SK-N-SH (cell line): ENCODE measurements around the gene SMIM20. TPM values are rescaled to one million over a fixed set of nuclear protein-coding genes. Genes with fewer than 3 reads are reported as not detected.

Experiments
- CTCF ChIA-PET: fragments of 300-600, 350-600 bp; formaldehyde crosslinking; extraction: SDS; loops from one replicate; lab custom pipeline; 2021; lab: Yijun Ruan, JAX
- POLR2A ChIA-PET: fragments of 350-600 bp; sonication (Branson Sonifier 250); formaldehyde crosslinking; extraction: SDS; loops from one replicate; lab custom pipeline; 2020; ENCODE audit warnings: antibody characterized with exemption, inconsistent platforms; lab: Yijun Ruan, JAX
- DNase-seq: peaks from one replicate; pipeline ENCODE4 v3.0.0; 2012
- H2AFZ ChIP-seq: fragments of 200-600 bp; sonication (generic); 2 replicates; pipeline ENCODE4 v1.8.1; 2016; ENCODE audit warnings: antibody characterized with exemption, mild to moderate bottlenecking, low read depth
- H3F3A ChIP-seq: fragments of 200-600 bp; sonication (generic); replicated peaks from 2 replicates; pipeline ENCODE3; 2016; ENCODE audit warnings: antibody characterized with exemption, mild to moderate bottlenecking; ENCODE audit not compliant: insufficient read depth
- H3K27ac ChIP-seq, 2 experiments: fragments of 200-500 bp in 1 of 2; fragments of 200-600 bp in 1 of 2; sonication (Bioruptor generic) in 1 of 2; sonication (generic), shearing (Covaris generic) in 1 of 2; 2 replicates each; pipeline versions ENCODE4 v1.5.1 to v1.6.1; 2014 to 2016; ENCODE audit warnings: low read depth in 2 of 2, inconsistent platforms in 1 of 2, low read length in 1 of 2, mild to moderate bottlenecking in 1 of 2, mixed read lengths in 1 of 2
- H3K27me3 ChIP-seq: fragments of 200-600 bp; sonication (generic), shearing (Covaris generic); 2 replicates; pipeline ENCODE4 v1.6.1; 2016; ENCODE audit warnings: mixed run types; ENCODE audit not compliant: insufficient read depth
- H3K36me3 ChIP-seq, 2 experiments: fragments of 200-500 bp in 1 of 2; fragments of 200-600 bp in 1 of 2; sonication (Bioruptor generic) in 1 of 2; sonication (generic) in 1 of 2; replicated peaks in 1 of 2; 2 replicates each; pipeline versions ENCODE3 to v1.5.1; 2014 to 2016; ENCODE audit warnings: low read length in 1 of 2, mild to moderate bottlenecking in 1 of 2; ENCODE audit not compliant: insufficient read depth in 2 of 2, control insufficient read depth in 1 of 2
- H3K4me1 ChIP-seq, 2 experiments: fragments of 200-500 bp in 1 of 2; fragments of 200-600 bp in 1 of 2; sonication (Bioruptor generic) in 1 of 2; sonication (generic), shearing (Covaris generic) in 1 of 2; 2 replicates each; pipeline versions ENCODE4 v1.5.1 to v1.6.1; 2014 to 2016; ENCODE audit warnings: low read depth in 1 of 2, low read length in 1 of 2, mixed run types in 1 of 2; ENCODE audit not compliant: insufficient read depth in 2 of 2, control insufficient read depth in 1 of 2
- H3K4me2 ChIP-seq: fragments of 200-600 bp; sonication (generic), shearing (Covaris generic); 2 replicates; pipeline ENCODE4 v1.6.1; 2017; ENCODE audit warnings: mixed run types
- H3K4me3 ChIP-seq, 2 experiments: fragments of 200-500 bp in 1 of 2; fragments of 200-600 bp in 1 of 2; sonication (Bioruptor generic) in 1 of 2; sonication (generic), shearing (Covaris generic) in 1 of 2; 2 replicates each; pipeline versions ENCODE4 v1.5.1 to v1.8.1; 2014 to 2016; ENCODE audit warnings: low read depth in 2 of 2, inconsistent platforms in 1 of 2, low read length in 1 of 2, mild to moderate bottlenecking in 1 of 2, mixed read lengths in 1 of 2, moderate library complexity in 1 of 2
- H3K79me2 ChIP-seq: fragments of 200-600 bp; sonication (generic); 2 replicates; pipeline ENCODE4 v1.8.1; 2017; ENCODE audit warnings: mild to moderate bottlenecking; ENCODE audit not compliant: insufficient read depth
- H3K9ac ChIP-seq: fragments of 200-600 bp; sonication (generic); 2 replicates; pipeline ENCODE4 v1.6.1; 2017; ENCODE audit warnings: mixed run types
- H3K9me2 ChIP-seq: fragments of 200-600 bp; sonication (generic); 2 replicates; pipeline ENCODE4 v1.6.1; 2017; ENCODE audit warnings: mixed run types
- H3K9me3 ChIP-seq: fragments of 200-600 bp; sonication (generic); 2 replicates; pipeline ENCODE4 v1.6.1; 2017; ENCODE audit warnings: mixed run types, mild to moderate bottlenecking, moderate library complexity
- H4K20me1 ChIP-seq: fragments of 200-600 bp; sonication (generic); 2 replicates; pipeline ENCODE4 v1.6.1; 2017; ENCODE audit warnings: mild to moderate bottlenecking, mixed run types; ENCODE audit not compliant: insufficient read depth
- CHD2 ChIP-seq: fragments of 150-350 bp; IDR thresholded peaks from 2 replicates; pipeline ENCODE4 v1.6.1; 2018; ENCODE audit warnings: low read length; ENCODE audit not compliant: partially characterized antibody
- ELF1 ChIP-seq: IDR thresholded peaks from 2 replicates; pipeline ENCODE4 v1.4.0; 2012
- EP300 ChIP-seq, 2 experiments: IDR thresholded peaks; 2 replicates each; pipeline versions ENCODE4 v1.4.0 to v1.6.1; 2012; ENCODE audit warnings: borderline replicate concordance in 1 of 2, low read depth in 1 of 2, low read length in 1 of 2
- EZH2phosphoT487 ChIP-seq: fragments of 200-600 bp; sonication (generic); IDR thresholded peaks from 2 replicates; pipeline ENCODE4 v1.6.1; 2017; ENCODE audit warnings: low read depth, mixed run types, mild to moderate bottlenecking, antibody characterized with exemption, moderate library complexity, borderline replicate concordance
- FOSL2 ChIP-seq: IDR thresholded peaks from 2 replicates; pipeline ENCODE4 v1.4.0; 2012; ENCODE audit warnings: low read depth, mild to moderate bottlenecking, moderate library complexity, borderline replicate concordance
- FOXJ3 ChIP-seq: sonication (generic); formaldehyde crosslinking; IDR thresholded peaks from 2 replicates; pipeline ENCODE4 v1.5.1; 2020; ENCODE audit warnings: mild to moderate bottlenecking, missing genetic modification reagents
- GABPA ChIP-seq: IDR thresholded peaks from 2 replicates; pipeline ENCODE4 v1.4.0; 2012; ENCODE audit warnings: low read depth, mild to moderate bottlenecking
- GATA2 ChIP-seq: sonication (generic); formaldehyde crosslinking; IDR thresholded peaks from 2 replicates; pipeline ENCODE4 v1.5.0; 2020; ENCODE audit warnings: mild to moderate bottlenecking, missing genetic modification reagents
- MAX ChIP-seq: IDR thresholded peaks from 2 replicates; pipeline ENCODE4 v1.4.0; 2012; ENCODE audit warnings: low read depth
- MEF2A ChIP-seq: IDR thresholded peaks from 2 replicates; pipeline ENCODE4 v1.4.0; 2012; ENCODE audit warnings: low read depth, borderline replicate concordance
- MXI1 ChIP-seq: IDR thresholded peaks from 2 replicates; pipeline ENCODE4 v1.6.1; 2012; ENCODE audit warnings: mild to moderate bottlenecking, low read depth, low read length, improper control_type of control experiment
- RFX5 ChIP-seq: IDR thresholded peaks from 2 replicates; pipeline ENCODE4 v1.6.1; 2012; ENCODE audit warnings: mild to moderate bottlenecking, improper control_type of control experiment, low read length
- TCF12 ChIP-seq: IDR thresholded peaks from 2 replicates; pipeline ENCODE4 v1.4.0; 2012
- TEAD4 ChIP-seq: IDR thresholded peaks from 2 replicates; pipeline ENCODE4 v1.4.0; 2012; ENCODE audit warnings: mild to moderate bottlenecking, borderline replicate concordance; ENCODE audit not compliant: insufficient read depth
- WGBS: methylation state at CpG from one replicate; pipeline ENCODE4 v1.1.6; 2017; ENCODE audit warnings: low lambda C conversion rate; 5-methylcytosine and 5-hydroxymethylcytosine counted together
- polyA plus RNA-seq, 3 experiments: library from polyadenylated mRNA; depleted of rRNA; stranded (reverse); fragments of >200 nt; gene quantifications; 2 replicates each; pipeline ENCODE4 v1.2.3, GENCODE V29; 2012
- TF ChIP-seq, protein P1 (sequence below): IDR thresholded peaks from 2 replicates; pipeline ENCODE4; 2012
- TF ChIP-seq, protein P2 (sequence below): fragments of 150-350 bp; IDR thresholded peaks from 2 replicates; pipeline ENCODE4 v1.6.1; 2016; ENCODE audit warnings: mild to moderate bottlenecking, low read depth, low read length

The SMIM20 gene
- polyA plus RNA-seq, 1 of the 3 experiments (the other 2 are of a cell fraction), result 39.4 TPM

DNA sequence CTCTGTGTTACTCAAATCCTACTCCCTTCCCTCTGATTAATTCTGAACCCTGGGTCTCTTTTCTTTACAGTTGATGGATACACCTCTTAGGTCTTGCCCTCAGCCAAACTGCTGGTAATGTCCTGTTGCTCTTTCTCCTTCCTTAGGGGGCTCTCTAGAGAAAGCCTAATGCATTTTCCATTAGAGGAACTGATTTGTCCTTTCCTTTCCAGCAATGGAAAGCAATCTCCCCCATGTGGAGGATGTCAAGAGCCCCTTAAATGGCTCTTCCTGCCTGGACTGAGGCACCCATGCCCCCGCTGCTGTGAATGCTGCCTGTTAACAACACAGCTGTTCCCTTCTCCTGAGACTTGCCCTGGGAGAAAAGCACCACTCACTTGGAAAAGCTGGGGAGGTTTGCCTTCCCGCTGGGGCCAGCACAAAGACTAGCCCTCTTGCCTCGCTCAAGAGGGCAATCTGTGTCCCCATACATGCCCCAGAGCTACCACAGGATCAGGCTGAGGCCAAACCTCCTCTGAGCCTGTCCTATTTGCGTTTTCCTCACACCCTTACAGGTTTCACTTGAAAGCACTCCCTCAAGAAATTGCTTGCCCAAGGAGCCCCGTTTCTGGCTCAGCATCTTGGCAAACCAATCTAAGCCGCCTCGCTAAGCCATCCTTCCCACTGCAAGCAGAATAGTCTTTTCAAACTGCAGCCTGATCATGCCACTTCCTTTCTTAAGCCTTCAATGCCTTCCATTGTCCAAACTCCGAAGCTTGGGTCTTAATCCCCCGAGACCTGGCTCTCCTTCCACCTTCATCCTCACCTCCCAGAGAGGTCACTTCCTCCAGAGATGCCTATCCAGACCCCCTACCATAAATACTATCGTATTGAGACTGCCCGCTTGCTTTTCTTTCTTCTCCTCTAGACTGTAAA lies 23.2 kb upstream of the SMIM20 start:
- TF ChIP-seq ELF1, result no peak
- TF ChIP-seq MAX, result no peak
- TF ChIP-seq, all 33 proteins: peak for 0
- Histone ChIP-seq H3K4me3 (no peak overlapping the region), H3K4me1 (no peaks in the 10 kb centered on the region), H3K9me3 (no peaks in the 10 kb centered on the region), H3K27ac (no peak overlapping the region), H3K27me3 (no peaks in the 10 kb centered on the region), H2AFZ (no peak overlapping the region), H3K4me2 (no peak overlapping the region), H3K9me2 (no peaks in the 10 kb centered on the region), H3K79me2 (no peaks in the 10 kb centered on the region), H3K9ac (no peak overlapping the region), H3F3A (no peaks in the 10 kb centered on the region), H4K20me1 (no peaks in the 10 kb centered on the region), H3K36me3 (no peaks in the 10 kb centered on the region)
- CTCF ChIA-PET, result interaction anchor here (0.8 to 1.6 kb wide), 2 partner anchors 10 to 97 kb away, joined by 3 read pairs; no protein-coding TSS in a partner anchor
- POLR2A ChIA-PET, result no interaction called here
- no peak for DNase-seq
- 69% methylated on average over 10 of the region's 11 CpGs for WGBS

GRCh38 chr4:25892796-25893195 lies 21.2 kb upstream of the SMIM20 start:
- CTCF ChIA-PET, result interaction anchor here (1.4 kb wide), 1 partner anchor 10 kb away, joined by 3 read pairs; no protein-coding TSS in a partner anchor

More at GRCh38 chr4:25892796-25893195, 21.2 kb upstream of the SMIM20 start:
- WGBS, result 70% methylated on average over 6 of the region's 6 CpGs
- POLR2A ChIA-PET, result no interaction called here
- Histone ChIP-seq H2AFZ (no peak overlapping the region), H4K20me1 (no peaks in the 10 kb centered on the region), H3K36me3 (no peaks in the 10 kb centered on the region), H3F3A (no peaks in the 10 kb centered on the region), H3K9ac (no peak overlapping the region), H3K4me3 (no peak overlapping the region), H3K4me2 (no peak overlapping the region), H3K9me2 (no peaks in the 10 kb centered on the region), H3K79me2 (no peaks in the 10 kb centered on the region), H3K4me1 (no peaks in the 10 kb centered on the region), H3K9me3 (no peaks in the 10 kb centered on the region), H3K27ac (no peak overlapping the region), H3K27me3 (no peaks in the 10 kb centered on the region)
- DNase-seq, result no peak
- TF ChIP-seq MXI1 (no peak), MEF2A (no peak), GABPA (no peak), CHD2 (no peak), MAX (no peak), EP300 (IDR thresholded peaks at IDR 0.05; ENCODE audit: borderline replicate concordance in 1 of 2, low read depth in 1 of 2, low read length in 1 of 2) (no peak), TCF12 (no peak), EZH2phosphoT487 (no peak), FOSL2 (no peak), GATA2 (CRISPR knock-in tag) (no peak), ELF1 (no peak), TEAD4 (no peak), FOXJ3 (CRISPR knock-in tag) (no peak), RFX5 (no peak)
- TF ChIP-seq, protein P1, sequence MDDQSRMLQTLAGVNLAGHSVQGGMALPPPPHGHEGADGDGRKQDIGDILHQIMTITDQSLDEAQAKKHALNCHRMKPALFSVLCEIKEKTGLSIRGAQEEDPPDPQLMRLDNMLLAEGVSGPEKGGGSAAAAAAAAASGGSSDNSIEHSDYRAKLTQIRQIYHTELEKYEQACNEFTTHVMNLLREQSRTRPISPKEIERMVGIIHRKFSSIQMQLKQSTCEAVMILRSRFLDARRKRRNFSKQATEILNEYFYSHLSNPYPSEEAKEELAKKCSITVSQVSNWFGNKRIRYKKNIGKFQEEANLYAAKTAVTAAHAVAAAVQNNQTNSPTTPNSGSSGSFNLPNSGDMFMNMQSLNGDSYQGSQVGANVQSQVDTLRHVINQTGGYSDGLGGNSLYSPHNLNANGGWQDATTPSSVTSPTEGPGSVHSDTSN, result no peak
- TF ChIP-seq, protein P2, sequence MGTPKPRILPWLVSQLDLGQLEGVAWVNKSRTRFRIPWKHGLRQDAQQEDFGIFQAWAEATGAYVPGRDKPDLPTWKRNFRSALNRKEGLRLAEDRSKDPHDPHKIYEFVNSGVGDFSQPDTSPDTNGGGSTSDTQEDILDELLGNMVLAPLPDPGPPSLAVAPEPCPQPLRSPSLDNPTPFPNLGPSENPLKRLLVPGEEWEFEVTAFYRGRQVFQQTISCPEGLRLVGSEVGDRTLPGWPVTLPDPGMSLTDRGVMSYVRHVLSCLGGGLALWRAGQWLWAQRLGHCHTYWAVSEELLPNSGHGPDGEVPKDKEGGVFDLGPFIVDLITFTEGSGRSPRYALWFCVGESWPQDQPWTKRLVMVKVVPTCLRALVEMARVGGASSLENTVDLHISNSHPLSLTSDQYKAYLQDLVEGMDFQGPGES, result no peak
